ENCODE measurements around the gene ZG16B.

DNA sequence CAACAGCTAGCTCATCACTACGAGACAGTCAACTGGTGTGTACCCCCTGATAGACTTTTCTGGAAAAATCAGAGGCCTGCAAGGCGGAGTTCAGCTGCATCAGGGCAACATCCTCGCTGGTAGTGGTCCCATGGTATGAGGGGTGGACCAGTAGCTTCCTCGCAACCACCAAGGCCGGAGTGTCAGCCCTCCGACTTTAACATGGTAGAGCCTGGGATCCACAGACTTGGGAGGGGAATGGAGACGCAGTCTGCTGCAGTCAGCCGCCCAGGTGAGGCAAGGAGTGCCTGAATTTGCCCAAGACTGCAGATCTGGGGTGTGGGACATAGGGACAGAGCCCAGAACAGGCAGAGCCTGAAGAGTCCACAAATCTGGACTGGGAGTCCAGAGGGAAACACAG is 13.4 kb downstream of the ZG16B start:
- TF ChIP-seq, protein P1, sequence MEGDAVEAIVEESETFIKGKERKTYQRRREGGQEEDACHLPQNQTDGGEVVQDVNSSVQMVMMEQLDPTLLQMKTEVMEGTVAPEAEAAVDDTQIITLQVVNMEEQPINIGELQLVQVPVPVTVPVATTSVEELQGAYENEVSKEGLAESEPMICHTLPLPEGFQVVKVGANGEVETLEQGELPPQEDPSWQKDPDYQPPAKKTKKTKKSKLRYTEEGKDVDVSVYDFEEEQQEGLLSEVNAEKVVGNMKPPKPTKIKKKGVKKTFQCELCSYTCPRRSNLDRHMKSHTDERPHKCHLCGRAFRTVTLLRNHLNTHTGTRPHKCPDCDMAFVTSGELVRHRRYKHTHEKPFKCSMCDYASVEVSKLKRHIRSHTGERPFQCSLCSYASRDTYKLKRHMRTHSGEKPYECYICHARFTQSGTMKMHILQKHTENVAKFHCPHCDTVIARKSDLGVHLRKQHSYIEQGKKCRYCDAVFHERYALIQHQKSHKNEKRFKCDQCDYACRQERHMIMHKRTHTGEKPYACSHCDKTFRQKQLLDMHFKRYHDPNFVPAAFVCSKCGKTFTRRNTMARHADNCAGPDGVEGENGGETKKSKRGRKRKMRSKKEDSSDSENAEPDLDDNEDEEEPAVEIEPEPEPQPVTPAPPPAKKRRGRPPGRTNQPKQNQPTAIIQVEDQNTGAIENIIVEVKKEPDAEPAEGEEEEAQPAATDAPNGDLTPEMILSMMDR (IDR thresholded peaks at IDR 0.05), result no peak
- TF ChIP-seq POLR2A (IDR thresholded peaks at IDR 0.05), result no peak

Measured in lower leg skin (tissue), 3 donors.